ENCODE data around the gene DPP10.

The DPP10 gene

DNA sequence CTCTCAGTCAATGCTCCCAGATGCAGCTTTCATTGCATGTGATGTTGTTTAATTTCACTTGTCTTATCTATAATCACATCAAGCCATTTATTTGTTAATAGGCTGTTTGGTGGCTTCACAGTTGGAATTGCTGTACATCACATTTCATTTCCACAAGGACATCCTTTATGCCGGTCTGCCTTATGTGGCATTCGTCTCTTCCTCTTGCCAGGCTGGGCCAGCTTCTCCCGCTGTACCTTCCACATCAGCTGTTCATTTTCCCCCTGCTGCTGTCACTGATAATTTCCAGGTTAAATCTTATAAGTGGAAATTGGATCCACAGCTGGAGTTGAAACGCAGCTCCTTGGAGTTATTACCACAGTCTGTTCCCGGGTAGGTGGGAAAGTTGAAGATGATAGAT is 110.6 kb downstream of the DPP10 start:
- no peak for DNase-seq (ENCODE audit: low read depth in 2 of 2)
- no peak overlapping the region for H3K4me3 ChIP-seq (replicated peaks in 1 of 2; ENCODE audit: low read depth in 2 of 2, low read length in 2 of 2)
- TF ChIP-seq, protein P1, sequence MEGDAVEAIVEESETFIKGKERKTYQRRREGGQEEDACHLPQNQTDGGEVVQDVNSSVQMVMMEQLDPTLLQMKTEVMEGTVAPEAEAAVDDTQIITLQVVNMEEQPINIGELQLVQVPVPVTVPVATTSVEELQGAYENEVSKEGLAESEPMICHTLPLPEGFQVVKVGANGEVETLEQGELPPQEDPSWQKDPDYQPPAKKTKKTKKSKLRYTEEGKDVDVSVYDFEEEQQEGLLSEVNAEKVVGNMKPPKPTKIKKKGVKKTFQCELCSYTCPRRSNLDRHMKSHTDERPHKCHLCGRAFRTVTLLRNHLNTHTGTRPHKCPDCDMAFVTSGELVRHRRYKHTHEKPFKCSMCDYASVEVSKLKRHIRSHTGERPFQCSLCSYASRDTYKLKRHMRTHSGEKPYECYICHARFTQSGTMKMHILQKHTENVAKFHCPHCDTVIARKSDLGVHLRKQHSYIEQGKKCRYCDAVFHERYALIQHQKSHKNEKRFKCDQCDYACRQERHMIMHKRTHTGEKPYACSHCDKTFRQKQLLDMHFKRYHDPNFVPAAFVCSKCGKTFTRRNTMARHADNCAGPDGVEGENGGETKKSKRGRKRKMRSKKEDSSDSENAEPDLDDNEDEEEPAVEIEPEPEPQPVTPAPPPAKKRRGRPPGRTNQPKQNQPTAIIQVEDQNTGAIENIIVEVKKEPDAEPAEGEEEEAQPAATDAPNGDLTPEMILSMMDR (IDR thresholded peaks at IDR 0.05; ENCODE audit: low read depth, low read length), result no peak

DNA sequence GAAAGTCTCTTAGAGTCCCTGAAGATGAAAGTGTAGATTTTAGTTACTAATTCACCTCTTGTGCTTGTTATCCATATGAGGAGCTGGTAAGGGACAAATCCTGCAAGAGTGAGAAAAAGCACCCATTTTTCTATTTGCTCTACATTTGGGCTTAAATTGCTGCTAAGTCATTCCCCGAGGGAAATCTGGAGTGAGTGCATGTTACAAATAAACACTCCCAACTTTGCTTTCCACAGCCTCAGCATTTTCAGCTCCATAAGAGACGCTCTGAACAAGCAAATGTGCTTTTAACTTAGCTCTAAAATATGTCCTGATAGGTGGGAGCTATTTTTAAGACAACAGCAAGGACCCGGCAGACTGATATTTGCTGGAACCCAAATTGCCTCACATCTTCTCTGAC is 126.7 kb downstream of the DPP10 start:
- TF ChIP-seq, protein P1 (IDR thresholded peaks at IDR 0.05; ENCODE audit: low read depth, low read length), result no peak
- no peak overlapping the region for H3K4me3 ChIP-seq (replicated peaks in 1 of 2; ENCODE audit: low read depth in 2 of 2, low read length in 2 of 2)
- no peak for DNase-seq (ENCODE audit: low read depth in 2 of 2)

DNA sequence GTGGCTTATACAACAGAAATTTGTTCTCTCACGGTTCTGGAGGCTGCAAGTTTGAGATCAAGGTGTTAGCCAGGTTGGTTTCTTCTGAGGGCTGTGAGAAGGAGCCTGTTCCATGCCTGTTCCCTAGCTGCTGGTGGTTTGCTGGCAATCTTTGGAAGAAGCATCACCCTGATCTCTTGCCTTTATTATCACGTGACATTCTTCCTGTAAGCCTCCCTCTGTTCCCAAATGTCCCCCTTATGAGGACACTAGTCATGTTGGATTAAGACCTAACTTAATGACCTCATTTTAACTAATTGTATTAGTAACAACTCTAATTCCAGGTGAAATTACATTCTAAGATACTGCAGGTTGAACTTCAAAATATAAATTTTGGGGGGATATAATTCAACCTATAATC is 135.2 kb downstream of the DPP10 start:
- no peak for DNase-seq (ENCODE audit: low read depth in 2 of 2)
- TF ChIP-seq, protein P1 (IDR thresholded peaks at IDR 0.05; ENCODE audit: low read depth, low read length), result no peak
- no peak overlapping the region for H3K4me3 ChIP-seq (replicated peaks in 1 of 2; ENCODE audit: low read depth in 2 of 2, low read length in 2 of 2)

DNA sequence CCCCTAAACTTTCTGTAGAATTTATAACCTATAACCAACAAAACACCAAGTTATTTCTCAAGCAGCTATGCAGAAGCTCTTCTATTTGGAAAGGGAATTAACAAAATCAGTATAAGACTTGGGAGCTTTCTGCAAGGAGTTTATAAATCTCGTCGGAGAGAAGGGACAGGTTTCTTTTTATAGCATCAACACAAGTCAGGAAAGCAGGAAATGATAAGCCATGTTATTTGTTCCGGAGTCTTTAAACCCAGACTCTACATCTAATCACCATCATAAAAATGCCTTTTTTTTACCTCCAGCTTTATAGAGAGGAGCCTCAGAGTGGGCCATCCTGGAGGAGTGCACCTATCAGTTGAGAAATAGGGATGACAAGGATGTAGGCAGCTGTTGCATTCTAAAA is 137.1 kb downstream of the DPP10 start:
- DNase-seq (ENCODE audit: low read depth in 2 of 2), result no peak
- TF ChIP-seq, protein P1 (IDR thresholded peaks at IDR 0.05; ENCODE audit: low read depth, low read length), result no peak
- no peak overlapping the region for H3K4me3 ChIP-seq (replicated peaks in 1 of 2; ENCODE audit: low read depth in 2 of 2, low read length in 2 of 2)

DNA sequence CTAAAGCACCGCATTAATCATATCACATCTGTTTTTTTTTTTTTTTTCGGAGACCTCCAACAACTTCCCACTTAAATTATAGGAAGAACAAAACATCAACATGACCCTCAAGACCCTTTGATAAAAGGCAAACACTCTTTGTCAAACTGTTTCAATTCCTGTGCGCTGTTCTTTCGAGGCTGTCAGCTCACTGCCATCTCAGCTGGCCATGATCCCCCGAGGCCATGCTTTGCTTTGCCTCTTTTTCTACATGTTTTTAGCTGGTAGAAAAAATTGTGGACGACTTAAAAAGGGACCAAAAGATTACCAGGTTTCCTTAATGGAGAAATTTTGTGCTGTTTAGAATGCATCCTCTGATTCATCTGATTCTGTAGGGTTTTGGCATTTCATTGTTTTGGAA is 138.2 kb downstream of the DPP10 start:
- H3K4me3 ChIP-seq (replicated peaks in 1 of 2; ENCODE audit: low read depth in 2 of 2, low read length in 2 of 2), result no peak overlapping the region
- TF ChIP-seq, protein P1 (IDR thresholded peaks at IDR 0.05; ENCODE audit: low read depth, low read length), result no peak
- no peak for DNase-seq (ENCODE audit: low read depth in 2 of 2)

DNA sequence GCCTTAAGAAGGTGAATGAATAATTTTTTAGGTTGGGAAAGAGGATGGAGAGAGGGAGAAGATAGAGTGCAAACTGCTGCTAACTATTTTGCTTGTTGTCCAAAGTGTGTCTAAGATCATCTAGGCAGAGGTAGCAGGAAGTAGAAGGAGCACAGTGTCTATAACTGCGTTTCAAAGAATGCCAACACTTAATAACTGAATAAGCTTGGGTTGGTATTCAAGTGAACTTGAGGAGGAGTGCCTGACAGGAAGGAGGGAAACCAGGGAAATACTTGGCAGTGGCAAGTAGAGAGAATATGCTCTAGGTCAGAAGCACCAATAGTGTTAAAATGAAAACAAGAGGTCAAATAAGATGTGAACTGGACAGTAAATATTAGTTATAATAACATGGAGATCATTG is 155.9 kb downstream of the DPP10 start:
- no peak overlapping the region for H3K4me3 ChIP-seq (replicated peaks in 1 of 2; ENCODE audit: low read depth in 2 of 2, low read length in 2 of 2)
- TF ChIP-seq, protein P1 (IDR thresholded peaks at IDR 0.05; ENCODE audit: low read depth, low read length), result no peak
- DNase-seq (ENCODE audit: low read depth in 2 of 2), result no peak

DNA sequence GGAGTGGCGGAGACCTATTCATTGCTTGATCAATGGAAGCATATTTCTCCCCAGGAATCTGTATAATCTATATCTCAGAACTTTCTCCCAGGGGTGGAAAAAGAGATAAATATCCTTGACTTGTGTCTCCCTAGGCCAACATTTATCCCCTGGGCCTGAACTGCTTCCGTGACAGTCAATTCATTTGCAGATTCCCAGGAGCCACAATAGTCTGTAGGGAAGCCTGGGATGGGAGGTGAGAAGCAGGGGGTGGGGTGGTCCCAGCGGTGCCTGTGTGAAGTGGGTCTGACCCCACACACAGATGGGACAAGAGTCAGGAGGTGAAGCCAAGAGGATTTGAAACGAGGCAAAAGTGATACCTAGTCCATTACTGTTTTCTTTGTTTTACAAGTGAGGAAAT is 166.8 kb downstream of the DPP10 start:
- no peak for DNase-seq (ENCODE audit: low read depth in 2 of 2)
- TF ChIP-seq, protein P1 (IDR thresholded peaks at IDR 0.05; ENCODE audit: low read depth, low read length), result no peak
- H3K4me3 ChIP-seq (replicated peaks in 1 of 2; ENCODE audit: low read depth in 2 of 2, low read length in 2 of 2), result no peak overlapping the region

Data from cardiac fibroblast (primary cell).